ENCODE measurements around the gene GRIP2.

GRCh38 chr3:14457481-14457880, 82.7 kb downstream of the GRIP2 start:
- TF ChIP-seq CTCF (IDR thresholded peaks at IDR 0.05; ENCODE audit: extremely low read depth in 1 of 2, insufficient read depth in 1 of 2, low read depth in 1 of 2, low read length in 2 of 2), result no peak
- no peak for TF ChIP-seq POLR2A (IDR thresholded peaks at IDR 0.05; ENCODE audit: low read depth, low read length)

All from endothelial cell of umbilical vein (primary cell).